Aorta (tissue), 5 donors: ENCODE data around the gene OSBPL1A. TPM values are rescaled to one million over a fixed set of nuclear protein-coding genes. Genes with fewer than 3 reads are reported as not detected.

ENCODE experiments used
- ATAC-seq: fragments of 200-7000 bp; cut with Tn5 transposase; one replicate; pipeline ENCODE4 v1.9.1; 2022; ENCODE audit warnings: moderate library complexity; ENCODE audit not compliant: low FRiP score
- DNase-seq, 2 donors: peaks; one replicate each; pipeline ENCODE4 v3.0.0-alpha.2; 2020
- H3K27ac ChIP-seq, 2 donors: one replicate each; pipeline ENCODE4 v1.5.1; 2013; ENCODE audit warnings: low read length in 2 of 2, mild to moderate bottlenecking in 2 of 2, moderate library complexity in 2 of 2, control low read depth in 1 of 2, inconsistent platforms in 1 of 2, low read depth in 1 of 2
- H3K27me3 ChIP-seq, 2 donors: one replicate each; pipeline ENCODE4 v1.6.1; 2013; ENCODE audit warnings: control low read depth in 1 of 2, low read length in 1 of 2, mild to moderate bottlenecking in 1 of 2, moderate library complexity in 1 of 2; ENCODE audit not compliant: insufficient read depth in 2 of 2, control insufficient read depth in 1 of 2
- H3K36me3 ChIP-seq, 2 donors: one replicate each; pipeline ENCODE4 v1.6.1; 2013; ENCODE audit warnings: control low read depth in 1 of 2, low read length in 1 of 2, mild to moderate bottlenecking in 1 of 2; ENCODE audit not compliant: insufficient read depth in 2 of 2, control insufficient read depth in 1 of 2
- H3K4me1 ChIP-seq, 2 donors: one replicate each; pipeline ENCODE4 v1.6.1; 2013; ENCODE audit warnings: low read length in 2 of 2, control low read depth in 1 of 2, mild to moderate bottlenecking in 1 of 2, moderate library complexity in 1 of 2; ENCODE audit not compliant: insufficient read depth in 2 of 2, control insufficient read depth in 1 of 2
- H3K4me3 ChIP-seq, 2 donors: one replicate each; pipeline ENCODE4 v1.5.1; 2013; ENCODE audit warnings: low read length in 2 of 2, control low read depth in 1 of 2, mild to moderate bottlenecking in 1 of 2
- H3K9me3 ChIP-seq: one replicate; pipeline ENCODE4 v1.6.1; 2013; ENCODE audit warnings: mild to moderate bottlenecking, low read length; ENCODE audit not compliant: control insufficient read depth
- WGBS, 2 donors: extraction: QIAGEN DNeasy Blood & Tissue Kit; methylation state at CpG; one replicate each; pipeline ENCODE4 v1.1.7; 2013; 5-methylcytosine and 5-hydroxymethylcytosine counted together
- intact Hi-C, 2 donors: fragments of 100-400 bp; cut with DNase I; formaldehyde crosslinking; loops; one replicate each; pipeline versions ENCODE4 v1.14.2 to v1.15.0; 2022
- long read RNA-seq, 2 donors: library from polyadenylated mRNA; unstranded; transcript quantifications; one replicate each; pipeline ENCODE4 v2.0.0, GENCODE V29; 2020 to 2021
- polyA plus RNA-seq, 2 donors: library from polyadenylated mRNA; stranded (reverse); fragments of 200-250 nt; gene quantifications; one replicate each; pipeline ENCODE4 v1.2.3, GENCODE V29; 2013
- total RNA-seq, 2 donors: library from RNA; stranded (reverse); fragmentation: NEBNext Ultra II Directional; extraction: Animal tissue kit (Norgen Biotek cat#: 25700); gene quantifications; one replicate each; pipeline ENCODE4 v1.2.1, GENCODE V29; 2021
- donor health status: healthy with polysubstance abuse.
- donor health status: Bipolar disorder and iron deficiency.
- donor health status: DM: no; HTN: no; CAD: no.
- donor health status: DM: no; HTN: no; CAD: no.
- donor health status: DM: yes; HTN: yes; CAD: no.

Gene OSBPL1A
- total RNA-seq (10 to 100 TPM; 43.2 to 47.4 TPM), polyA plus RNA-seq (10 to 100 TPM; 21.7 to 30.9 TPM)
- long read RNA-seq, donor 1, transcript OSBPL1A-204 (14 exons, 3,317 nt): major isoform, 10 of 70 reads
- long read RNA-seq, donor 1, partial matches to known transcripts: 34 of 70 reads
- long read RNA-seq, donor 1, other reads (novel, unspliced or antisense): 26 of 70 reads
- long read RNA-seq, donor 2, full-length matches to known transcripts: 19 of 52 reads
- long read RNA-seq, donor 2, partial matches to known transcripts: 20 of 52 reads
- long read RNA-seq, donor 2, other reads (novel, unspliced or antisense): 13 of 52 reads

- H3K9me3 ChIP-seq: no peaks in the 10 kb centered on the region
- no peaks in the 10 kb centered on the region for H3K36me3 ChIP-seq
- H3K27ac ChIP-seq: peak within 1 kb of the TSS in 1 of 2 donors; percentile 41
- H3K4me1 ChIP-seq: no peaks in the 10 kb centered on the region
- no peaks in the 10 kb centered on the region for H3K27me3 ChIP-seq
- DNase-seq (peak; percentile 97 to 98), ATAC-seq (peak; percentile 99)
- intact Hi-C loops: loop anchor here (2.0 to 10.0 kb wide), 3 partner anchors 29 to 957 kb away; partner anchors contain the start of genes ZNF521 (in 2 of the 2) and IMPACT (in 1 of the 2)
- peak within 1 kb of the TSS; percentile 14 to 82 for H3K4me3 ChIP-seq
- WGBS, 2 donors: 2 to 3% methylated on average over 52 to 55 of the region's 55 CpGs
Measured at GRCh38 chr18:24397694-24398368, at the start of gene OSBPL1A. Gene OSBPL1A, minus strand, starts transcription at chr18:24397824. Its CDS starts 20,291 bp downstream, at chr18:24377533.

DNA sequence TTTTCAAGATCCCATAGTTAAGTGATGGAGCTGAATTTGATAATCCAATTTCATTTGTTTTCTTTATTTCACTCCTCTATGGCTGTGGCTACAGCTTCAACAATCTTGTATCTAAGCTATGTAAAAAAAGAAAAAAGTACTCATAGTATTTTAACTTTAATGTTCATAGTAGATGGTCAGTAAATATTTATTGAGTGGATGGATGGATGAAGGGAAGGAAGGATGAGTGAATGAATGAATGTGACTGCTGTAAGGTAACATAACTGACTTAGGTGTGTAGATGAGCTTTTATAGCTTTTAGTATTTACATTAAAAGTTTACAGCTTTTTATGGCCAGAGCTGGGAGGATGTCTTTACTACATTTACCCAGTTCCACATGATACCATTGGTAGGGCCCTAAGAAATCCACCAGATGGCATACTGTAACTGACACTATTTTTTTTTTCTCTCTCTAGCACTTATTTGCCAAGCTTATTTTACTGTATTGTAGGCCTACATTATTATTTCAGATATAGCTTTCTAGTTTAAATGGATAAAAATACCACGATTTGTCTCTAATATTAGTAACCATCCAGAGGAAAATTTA, 49.4 kb upstream of the OSBPL1A start:
- Histone ChIP-seq H3K4me3 (no peak overlapping the region), H3K4me1 (no peaks in the 10 kb centered on the region), H3K27me3 (no peaks in the 10 kb centered on the region), H3K9me3 (no peaks in the 10 kb centered on the region), H3K27ac (no peak overlapping the region), H3K36me3 (peaks cover 0 to 5% of the 10 kb centered on the region in 2 donors)
- 58 to 75% methylated on average over 1 of the region's 1 CpG for WGBS, 2 donors
- ATAC-seq: no peak
- intact Hi-C loops: no loop called here
- DNase-seq: no peak

DNA sequence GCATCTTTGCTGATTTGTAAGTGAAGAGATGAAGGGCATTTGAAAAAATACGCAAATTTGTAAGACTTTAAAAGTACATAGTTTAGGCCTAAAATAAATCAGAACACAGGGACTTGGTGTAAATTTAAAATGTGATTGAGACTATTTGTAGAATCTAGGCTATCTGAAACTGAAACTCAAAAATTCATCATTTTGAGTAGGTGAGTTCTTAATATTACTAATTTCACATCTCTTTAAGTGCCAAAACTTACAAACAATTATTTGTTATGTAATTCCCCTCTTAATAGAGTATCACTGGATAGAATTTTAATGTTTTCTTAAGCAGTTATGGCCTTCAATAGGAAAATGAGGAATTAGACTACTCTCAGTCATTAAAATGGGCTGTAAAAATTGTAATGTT, 48.8 kb upstream of the OSBPL1A start:
- intact Hi-C loops: no loop called here
- 89 to 100% methylated on average over 1 of the region's 1 CpG for WGBS, 2 donors
- no peak overlapping the region for H3K4me3 ChIP-seq
- ATAC-seq (no peak), DNase-seq (no peak)
- no peak overlapping the region for H3K27ac ChIP-seq
- H3K36me3 ChIP-seq: peaks cover 0 to 5% of the 10 kb centered on the region in 2 donors
- H3K27me3 ChIP-seq: no peaks in the 10 kb centered on the region
- no peaks in the 10 kb centered on the region for H3K9me3 ChIP-seq
- H3K4me1 ChIP-seq: no peaks in the 10 kb centered on the region

DNA sequence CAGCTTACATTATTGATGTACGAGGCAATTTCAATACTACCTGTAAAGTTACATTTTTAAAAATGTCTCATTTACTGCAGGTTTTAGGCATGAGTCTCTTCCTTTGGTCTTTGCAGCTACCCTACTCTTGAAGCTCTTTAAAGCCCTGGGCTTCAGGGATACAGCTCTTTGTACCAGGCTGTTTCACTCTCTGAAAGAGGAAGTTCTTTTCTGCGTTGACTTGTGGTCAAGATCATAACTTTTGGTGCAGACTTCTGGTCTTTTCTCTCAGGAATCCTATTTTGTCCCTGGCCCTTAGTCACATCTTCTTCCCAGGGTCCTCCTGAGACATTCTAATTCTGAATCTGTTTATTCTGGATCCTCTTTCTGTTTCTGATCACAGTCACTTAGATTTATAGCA, 46.2 kb upstream of the OSBPL1A start:
- intact Hi-C loops: no loop called here
- Histone ChIP-seq H3K4me3 (no peak overlapping the region), H3K36me3 (peaks cover 0 to 5% of the 10 kb centered on the region in 2 donors), H3K9me3 (no peaks in the 10 kb centered on the region), H3K4me1 (no peaks in the 10 kb centered on the region), H3K27ac (no peak overlapping the region), H3K27me3 (no peaks in the 10 kb centered on the region)
- WGBS, 2 donors: 83 to 86% methylated on average over 2 of the region's 2 CpGs
- no peak for ATAC-seq
- no peak for DNase-seq

GRCh38 chr18:24436939-24437338, 39.3 kb upstream of the OSBPL1A start:
- Histone ChIP-seq H3K4me1 (no peaks in the 10 kb centered on the region), H3K4me3 (no peak overlapping the region), H3K27ac (no peak overlapping the region), H3K27me3 (no peaks in the 10 kb centered on the region), H3K9me3 (no peaks in the 10 kb centered on the region), H3K36me3 (peaks cover 0 to 2% of the 10 kb centered on the region in 2 donors)
- DNase-seq: no peak
- 86 to 95% methylated on average over 1 of the region's 1 CpG for WGBS, 2 donors
- no peak for ATAC-seq
- intact Hi-C loops: no loop called here

GRCh38 chr18:24432618-24433017, 35.0 kb upstream of the OSBPL1A start:
- Histone ChIP-seq H3K4me3 (no peak overlapping the region), H3K4me1 (no peaks in the 10 kb centered on the region), H3K9me3 (no peaks in the 10 kb centered on the region), H3K27ac (no peak overlapping the region), H3K27me3 (no peaks in the 10 kb centered on the region), H3K36me3 (no peaks in the 10 kb centered on the region)
- no peak for DNase-seq
- intact Hi-C loops: loop anchor here in 1 of 2 donors (5.0 kb wide), 1 partner anchor 75 kb away; no protein-coding TSS in a partner anchor
- WGBS, 2 donors: 95 to 99% methylated on average over 3 of the region's 3 CpGs
- ATAC-seq: no peak

DNA sequence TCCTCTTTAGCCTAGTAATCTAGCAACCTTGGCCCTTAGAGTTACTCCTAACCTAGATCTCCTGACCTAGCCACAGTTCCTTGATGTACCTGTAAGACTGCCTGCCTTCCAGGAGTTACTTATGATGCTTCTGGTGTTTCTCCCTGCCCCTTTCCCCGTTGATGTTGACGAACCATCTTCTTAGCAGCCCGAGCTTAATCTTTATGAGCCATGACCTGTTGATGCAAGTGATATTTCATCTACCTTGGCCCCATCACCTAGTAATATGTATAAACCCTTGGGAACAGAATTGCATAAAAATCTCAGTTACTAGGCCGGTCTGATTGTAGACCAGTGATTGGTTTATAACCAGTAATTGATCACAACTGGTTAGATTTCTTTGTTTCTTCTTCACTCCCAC, 31.6 kb upstream of the OSBPL1A start:
- intact Hi-C loops: no loop called here
- Histone ChIP-seq H3K27me3 (no peaks in the 10 kb centered on the region), H3K4me1 (no peaks in the 10 kb centered on the region), H3K36me3 (no peaks in the 10 kb centered on the region), H3K9me3 (no peaks in the 10 kb centered on the region), H3K27ac (no peak overlapping the region), H3K4me3 (no peak overlapping the region)
- no peak for DNase-seq
- no peak for ATAC-seq
- 96 to 97% methylated on average over 4 of the region's 4 CpGs for WGBS, 2 donors

DNA sequence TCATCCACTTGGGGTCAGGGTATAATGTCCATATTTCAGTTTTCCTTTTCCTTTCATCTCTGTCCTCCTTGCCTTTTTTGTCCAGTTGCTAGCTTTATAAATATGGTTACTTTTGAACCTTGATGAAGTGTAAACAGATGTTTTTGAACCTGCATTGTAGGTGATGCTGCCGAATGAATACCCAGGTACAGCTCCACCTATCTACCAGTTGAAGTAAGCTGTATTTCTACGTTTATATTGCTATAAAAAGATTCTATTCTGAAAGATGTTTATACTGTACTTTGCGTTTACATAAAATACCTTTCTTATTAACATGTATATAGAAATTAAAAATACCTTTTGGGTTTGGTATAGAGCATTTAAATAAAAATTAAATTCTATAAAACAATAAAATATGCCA, 31.1 kb upstream of the OSBPL1A start:
- intact Hi-C loops: no loop called here
- 89 to 92% methylated on average over 3 of the region's 3 CpGs for WGBS, 2 donors

More for the DNA sequence above, 31.1 kb upstream of the OSBPL1A start:
- Histone ChIP-seq H3K27ac (no peak overlapping the region), H3K36me3 (no peaks in the 10 kb centered on the region), H3K9me3 (no peaks in the 10 kb centered on the region), H3K4me3 (no peak overlapping the region), H3K4me1 (no peaks in the 10 kb centered on the region), H3K27me3 (no peaks in the 10 kb centered on the region)
- ATAC-seq (no peak), DNase-seq (no peak)
